Prostate gland (tissue), 2 donors: ENCODE measurements around the gene TWF1.

Experiments
- CTCF ChIP-seq, 4 experiments: fragments of 200-600 bp in 2 of 4; fragments of 450-650 bp in 2 of 4; sonication (generic) in 2 of 4; IDR thresholded peaks; 1 replicate in 3 of 4; 2 replicates in 1 of 4; pipeline ENCODE4 v1.5.1; 2016 to 2019; ENCODE audit warnings: antibody characterized with exemption in 4 of 4, mild to moderate bottlenecking in 2 of 4, moderate library complexity in 2 of 4
- POLR2A ChIP-seq: fragments of 450-650 bp; IDR thresholded peaks from one replicate; pipeline ENCODE4 v1.6.1; 2016; ENCODE audit warnings: antibody characterized with exemption, mild to moderate bottlenecking

GRCh38 chr12:43842259-43842658, 36.1 kb upstream of the TWF1 start:
- no peak for TF ChIP-seq CTCF (IDR thresholded peaks at IDR 0.05)
- TF ChIP-seq POLR2A, result no peak
